ENCODE data around the gene GLRA1.
"Not testable (repeated sequence)": the region's sequence is repeated elsewhere in the genome, so short reads cannot be mapped to it uniquely, and the experiment has no call there.

Gene GLRA1

GRCh38 chr5:151917904-151918303, 6.7 kb downstream of the GLRA1 start:
- no peak for DNase-seq (ENCODE audit: low spot score)

GRCh38 chr5:151913425-151913824, 11.2 kb downstream of the GLRA1 start:
- no peak for DNase-seq (ENCODE audit: low spot score)

- no peak for DNase-seq (ENCODE audit: low spot score)
Measured at GRCh38 chr5:151912360-151912759, 12.3 kb downstream of the GLRA1 start.

GRCh38 chr5:151911011-151911410, 13.6 kb downstream of the GLRA1 start:
- DNase-seq (ENCODE audit: low spot score): no peak

GRCh38 chr5:151909628-151910027, 15.0 kb downstream of the GLRA1 start:
- DNase-seq (ENCODE audit: low spot score): no peak

GRCh38 chr5:151906246-151906645, 18.4 kb downstream of the GLRA1 start:
- DNase-seq (ENCODE audit: low spot score): no peak

- DNase-seq (ENCODE audit: low spot score): no peak
Measured at GRCh38 chr5:151905557-151905961, 19.1 kb downstream of the GLRA1 start.

- no peak for DNase-seq (ENCODE audit: low spot score)
Measured at GRCh38 chr5:151904909-151905308, 19.7 kb downstream of the GLRA1 start.

- no peak for DNase-seq (ENCODE audit: low spot score)
Measured at GRCh38 chr5:151904127-151904526, 20.5 kb downstream of the GLRA1 start.

- DNase-seq (ENCODE audit: low spot score): no peak
Measured at GRCh38 chr5:151903243-151903653, 21.4 kb downstream of the GLRA1 start.

- no peak for DNase-seq (ENCODE audit: low spot score)
Measured at GRCh38 chr5:151902215-151902614, 22.4 kb downstream of the GLRA1 start.

GRCh38 chr5:151901611-151902010, 23.0 kb downstream of the GLRA1 start:
- no peak for DNase-seq (ENCODE audit: low spot score)

GRCh38 chr5:151900891-151901290, 23.8 kb downstream of the GLRA1 start:
- DNase-seq (ENCODE audit: low spot score): no peak

- no peak for DNase-seq (ENCODE audit: low spot score)
Measured at GRCh38 chr5:151899399-151899798, 25.3 kb downstream of the GLRA1 start.

GRCh38 chr5:151897896-151898295, 26.8 kb downstream of the GLRA1 start:
- no peak for DNase-seq (ENCODE audit: low spot score)

GRCh38 chr5:151897020-151897552, 27.6 kb downstream of the GLRA1 start:
- DNase-seq (ENCODE audit: low spot score): no peak

- no peak for DNase-seq (ENCODE audit: low spot score)
Measured at GRCh38 chr5:151896031-151896691, 28.5 kb downstream of the GLRA1 start.

- DNase-seq (ENCODE audit: low spot score): no peak
Measured at GRCh38 chr5:151895660-151896030, 29.0 kb downstream of the GLRA1 start.

GRCh38 chr5:151893485-151893884, 31.2 kb downstream of the GLRA1 start:
- DNase-seq (ENCODE audit: low spot score): not testable (repeated sequence)

- DNase-seq (ENCODE audit: low spot score): no peak
Measured at GRCh38 chr5:151892393-151892792, 32.3 kb downstream of the GLRA1 start.

- no peak for DNase-seq (ENCODE audit: low spot score)
Measured at GRCh38 chr5:151890299-151890698, 34.4 kb downstream of the GLRA1 start.

GRCh38 chr5:151889614-151890013, 35.0 kb downstream of the GLRA1 start:
- DNase-seq (ENCODE audit: low spot score): no peak

GRCh38 chr5:151886546-151887275, 37.9 kb downstream of the GLRA1 start:
- DNase-seq (ENCODE audit: low spot score): no peak

Measured in HuH-7.5 (cell line).